GM12874 (cell line): ENCODE measurements around the gene NLRC5.
A peak's percentile ranks its signal among the peaks of the same experiment; 100 is the strongest.

ENCODE experiments used
- CTCF ChIP-seq: IDR thresholded peaks from 2 replicates; pipeline ENCODE4 v1.5.1; 2011; ENCODE audit warnings: low read depth, mild to moderate bottlenecking, control low read depth, low read length, moderate library complexity; ENCODE audit not compliant: insufficient read depth

NLRC5 gene

GRCh38 chr16:57096192-57096591 lies 106.8 kb downstream of the NLRC5 start:
- no peak for TF ChIP-seq CTCF

GRCh38 chr16:57096793-57097192 lies 107.4 kb downstream of the NLRC5 start:
- TF ChIP-seq CTCF = no peak

GRCh38 chr16:57098188-57098841 lies 109.0 kb downstream of the NLRC5 start:
- TF ChIP-seq CTCF = 0 out of 2 replicates have a peak, but pooled peaks have one; percentile 1

- no peak for TF ChIP-seq CTCF
Measured at GRCh38 chr16:57100445-57100844, 111.1 kb downstream of the NLRC5 start.

- TF ChIP-seq CTCF = no peak
Measured at GRCh38 chr16:57102888-57103851, 113.8 kb downstream of the NLRC5 start.

- no peak for TF ChIP-seq CTCF
Measured at GRCh38 chr16:57104706-57105105, 115.3 kb downstream of the NLRC5 start.

- no peak for TF ChIP-seq CTCF
Measured at GRCh38 chr16:57105184-57105583, 115.8 kb downstream of the NLRC5 start.
